Stomach (tissue), 4 donors: ENCODE data around the gene ZNF213.

Experiments
- EP300 ChIP-seq: sonication (generic); formaldehyde crosslinking; IDR thresholded peaks from one replicate; pipeline ENCODE4 v1.6.1; 2017; ENCODE audit warnings: antibody characterized with exemption
- POLR2A ChIP-seq, 4 donors: fragments of 450-650 bp; IDR thresholded peaks; one replicate each; pipeline ENCODE4 v1.6.1; 2016; ENCODE audit warnings: antibody characterized with exemption in 4 of 4, control low read depth in 2 of 4, mild to moderate bottlenecking in 1 of 4, moderate library complexity in 1 of 4
- POLR2AphosphoS5 ChIP-seq, 3 donors: sonication (generic); formaldehyde crosslinking; IDR thresholded peaks; one replicate each; pipeline ENCODE4 v1.6.1; 2016; ENCODE audit warnings: antibody characterized with exemption in 3 of 3
- TF ChIP-seq, protein P1 (sequence below), 7 experiments: fragments of 450-650 bp in 4 of 7; fragments of 200-600 bp in 3 of 7; sonication (generic) in 3 of 7; IDR thresholded peaks; one replicate each; pipeline ENCODE4 v1.5.1; 2016 to 2019; ENCODE audit warnings: antibody characterized with exemption in 7 of 7, control low read depth in 2 of 7, mild to moderate bottlenecking in 1 of 7

DNA sequence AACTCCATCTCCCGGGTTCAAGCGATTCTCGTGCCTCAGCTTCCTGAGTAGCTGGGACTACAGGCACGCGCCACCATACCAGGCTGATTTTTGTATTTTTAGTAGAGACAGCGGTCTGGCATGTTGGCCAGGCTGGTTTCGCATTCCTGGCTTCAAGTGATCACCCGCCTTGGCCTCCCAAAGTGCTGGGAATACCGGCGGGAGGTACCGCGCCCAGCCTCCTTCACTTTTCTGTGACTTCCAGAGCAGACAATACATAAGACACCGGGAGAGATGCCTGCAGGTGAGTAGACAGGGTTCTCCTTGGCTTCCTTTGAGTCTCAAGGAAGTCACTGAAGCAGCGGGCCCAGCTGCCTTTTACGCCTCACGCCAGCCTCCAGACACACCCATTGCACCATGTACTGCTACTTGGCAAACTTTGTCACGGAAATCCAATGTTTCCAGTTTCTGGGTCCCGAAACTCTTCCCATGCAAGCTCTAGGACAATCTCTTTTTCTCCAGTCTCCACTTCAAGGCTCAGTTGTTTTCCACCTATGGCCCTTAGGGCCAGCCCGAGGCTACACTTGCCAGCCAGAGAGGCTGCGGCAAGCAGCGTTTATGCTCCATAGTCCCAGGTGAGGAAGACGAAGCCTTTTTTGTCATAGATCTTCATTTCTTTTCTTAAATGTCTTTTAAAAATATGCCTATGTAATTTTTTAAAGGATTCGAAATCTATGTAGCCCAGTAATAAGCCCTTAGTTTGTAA is 52.3 kb downstream of the ZNF213 start:
- TF ChIP-seq, protein P1, sequence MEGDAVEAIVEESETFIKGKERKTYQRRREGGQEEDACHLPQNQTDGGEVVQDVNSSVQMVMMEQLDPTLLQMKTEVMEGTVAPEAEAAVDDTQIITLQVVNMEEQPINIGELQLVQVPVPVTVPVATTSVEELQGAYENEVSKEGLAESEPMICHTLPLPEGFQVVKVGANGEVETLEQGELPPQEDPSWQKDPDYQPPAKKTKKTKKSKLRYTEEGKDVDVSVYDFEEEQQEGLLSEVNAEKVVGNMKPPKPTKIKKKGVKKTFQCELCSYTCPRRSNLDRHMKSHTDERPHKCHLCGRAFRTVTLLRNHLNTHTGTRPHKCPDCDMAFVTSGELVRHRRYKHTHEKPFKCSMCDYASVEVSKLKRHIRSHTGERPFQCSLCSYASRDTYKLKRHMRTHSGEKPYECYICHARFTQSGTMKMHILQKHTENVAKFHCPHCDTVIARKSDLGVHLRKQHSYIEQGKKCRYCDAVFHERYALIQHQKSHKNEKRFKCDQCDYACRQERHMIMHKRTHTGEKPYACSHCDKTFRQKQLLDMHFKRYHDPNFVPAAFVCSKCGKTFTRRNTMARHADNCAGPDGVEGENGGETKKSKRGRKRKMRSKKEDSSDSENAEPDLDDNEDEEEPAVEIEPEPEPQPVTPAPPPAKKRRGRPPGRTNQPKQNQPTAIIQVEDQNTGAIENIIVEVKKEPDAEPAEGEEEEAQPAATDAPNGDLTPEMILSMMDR (IDR thresholded peaks at IDR 0.05): no peak
- TF ChIP-seq POLR2A (IDR thresholded peaks at IDR 0.05): no peak
- TF ChIP-seq EP300: no peak
- no peak for TF ChIP-seq POLR2AphosphoS5 (IDR thresholded peaks at IDR 0.05)
